SK-N-MC (cell line): ENCODE measurements around the gene HES5.
"Not testable (repeated sequence)": the region's sequence is repeated elsewhere in the genome, so short reads cannot be mapped to it uniquely, and the experiment has no call there.

Experiments
- EZH2 ChIP-seq: fragments of 200-600 bp; sonication (generic); IDR thresholded peaks from one replicate; pipeline ENCODE4 v1.6.1; 2017; ENCODE audit warnings: antibody characterized with exemption
- POLR2AphosphoS5 ChIP-seq: IDR thresholded peaks from 2 replicates; pipeline ENCODE4 v1.6.1; 2012; ENCODE audit warnings: mild to moderate bottlenecking, low read depth, low read length, borderline replicate concordance

DNA sequence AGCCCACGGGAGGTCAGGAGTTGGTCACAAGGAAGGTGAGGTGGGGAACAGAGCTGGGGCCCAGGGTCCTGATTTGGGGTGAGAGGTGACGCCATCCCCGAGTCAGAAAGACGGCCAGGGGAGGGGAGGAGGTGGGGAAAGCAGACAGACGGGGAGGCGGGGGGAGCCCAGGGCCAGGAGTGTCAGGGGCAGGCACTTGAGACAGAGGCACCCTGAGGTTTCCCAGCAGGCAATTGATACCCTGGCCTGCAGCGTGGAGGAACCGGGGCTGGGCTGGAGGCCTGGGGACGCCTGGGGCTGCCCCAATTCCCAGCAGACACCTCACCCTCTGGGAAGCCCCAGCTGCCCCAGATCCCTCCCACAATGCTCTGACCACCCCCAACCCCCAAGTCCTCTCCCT, 23.0 kb upstream of the HES5 start:
- not testable (repeated sequence) for TF ChIP-seq POLR2AphosphoS5, EZH2
